ENCODE data around the gene VPS51.

VPS51 gene

DNA sequence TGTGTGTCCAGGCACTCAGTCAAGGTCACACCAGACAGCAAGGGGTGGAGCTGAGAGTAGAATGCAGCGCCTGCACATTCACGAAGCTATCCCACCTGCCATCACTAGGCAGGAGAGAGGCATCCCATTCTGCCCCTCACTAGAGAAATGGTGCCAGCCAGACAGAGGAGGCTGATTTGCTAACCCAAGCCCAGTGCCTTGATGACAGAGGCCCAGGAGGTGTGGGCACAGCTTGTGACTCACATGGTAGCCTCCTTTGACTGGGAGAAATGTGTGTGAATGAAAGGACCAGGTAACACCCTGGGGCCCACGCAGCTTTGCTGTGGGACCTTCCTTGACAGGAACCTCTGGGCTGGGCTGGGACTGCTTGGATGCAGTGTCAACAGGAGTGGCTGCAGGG is 32.5 kb upstream of the VPS51 start:
- DNase-seq (ENCODE audit: low read depth): no peak
- TF ChIP-seq CTCF (conservative IDR thresholded peaks at IDR 0.05; ENCODE audit: control insufficient read depth, insufficient read depth, low read depth, low read length): no peak
- H3K4me3 ChIP-seq (ENCODE audit: control insufficient read depth, low read depth, low read length): no peak overlapping the region

GRCh38 chr11:65064847-65065240 is 31.2 kb upstream of the VPS51 start:
- DNase-seq (ENCODE audit: low read depth): no peak
- H3K4me3 ChIP-seq (ENCODE audit: control insufficient read depth, low read depth, low read length): no peak overlapping the region
- no peak for TF ChIP-seq CTCF (conservative IDR thresholded peaks at IDR 0.05; ENCODE audit: control insufficient read depth, insufficient read depth, low read depth, low read length)

- no peak overlapping the region for H3K4me3 ChIP-seq (ENCODE audit: control insufficient read depth, low read depth, low read length)
- TF ChIP-seq CTCF (conservative IDR thresholded peaks at IDR 0.05; ENCODE audit: control insufficient read depth, insufficient read depth, low read depth, low read length): no peak
- no peak for DNase-seq (ENCODE audit: low read depth)
These were observed 30.2 kb upstream of the VPS51 start for GRCh38 chr11:65065851-65066250.

GRCh38 chr11:65066315-65066714 is 29.7 kb upstream of the VPS51 start:
- TF ChIP-seq CTCF (conservative IDR thresholded peaks at IDR 0.05; ENCODE audit: control insufficient read depth, insufficient read depth, low read depth, low read length): no peak
- no peak overlapping the region for H3K4me3 ChIP-seq (ENCODE audit: control insufficient read depth, low read depth, low read length)
- no peak for DNase-seq (ENCODE audit: low read depth)

DNA sequence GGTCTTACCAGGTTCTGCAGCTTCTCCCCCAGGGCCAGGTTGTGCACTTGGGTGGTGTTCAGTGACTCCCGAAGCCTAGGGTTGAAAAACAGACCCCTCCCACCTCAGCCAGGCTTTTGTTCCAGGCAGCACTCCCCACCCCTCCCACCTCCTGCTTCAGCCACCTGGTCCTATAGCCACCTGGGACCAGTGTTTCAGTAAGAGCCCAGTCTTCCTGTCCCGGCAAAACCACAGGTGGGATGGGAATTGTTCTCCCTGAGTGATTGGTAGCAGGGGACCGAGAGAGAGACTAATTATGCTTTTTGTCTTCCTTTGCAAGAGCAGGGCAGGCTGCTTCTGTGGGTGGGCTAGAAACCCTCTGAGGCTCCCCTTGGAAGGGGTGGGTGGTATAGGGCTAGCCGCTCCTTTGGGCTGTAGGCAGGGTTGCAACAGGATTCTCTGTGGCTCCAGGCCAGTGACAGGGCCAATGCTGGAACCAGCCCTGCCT is 29.2 kb upstream of the VPS51 start:
- TF ChIP-seq CTCF (conservative IDR thresholded peaks at IDR 0.05; ENCODE audit: control insufficient read depth, insufficient read depth, low read depth, low read length): no peak
- H3K4me3 ChIP-seq (ENCODE audit: control insufficient read depth, low read depth, low read length): no peak overlapping the region
- no peak for DNase-seq (ENCODE audit: low read depth)

DNA sequence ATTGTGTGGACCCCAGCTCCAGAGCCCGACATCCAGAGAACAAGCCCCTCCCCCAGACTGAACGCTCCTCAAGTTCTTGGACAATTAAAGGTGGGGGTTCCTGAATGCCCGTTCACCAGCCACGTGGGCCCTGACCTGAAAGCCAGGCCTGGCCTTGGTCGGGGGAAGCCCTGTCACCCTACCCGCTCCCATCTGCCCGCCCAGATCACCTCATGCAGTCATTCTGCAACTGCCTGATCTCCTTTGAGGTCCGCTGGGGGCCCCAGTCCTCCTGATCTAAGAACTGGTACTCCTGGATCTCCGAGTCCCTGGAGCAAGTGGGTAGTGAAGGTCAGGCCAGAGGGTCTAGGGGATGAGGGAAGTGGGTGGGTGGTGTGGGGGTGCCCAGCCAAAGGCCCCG is 28.6 kb upstream of the VPS51 start:
- no peak for TF ChIP-seq CTCF (conservative IDR thresholded peaks at IDR 0.05; ENCODE audit: control insufficient read depth, insufficient read depth, low read depth, low read length)
- H3K4me3 ChIP-seq (ENCODE audit: control insufficient read depth, low read depth, low read length): no peak overlapping the region
- DNase-seq (ENCODE audit: low read depth): no peak

DNA sequence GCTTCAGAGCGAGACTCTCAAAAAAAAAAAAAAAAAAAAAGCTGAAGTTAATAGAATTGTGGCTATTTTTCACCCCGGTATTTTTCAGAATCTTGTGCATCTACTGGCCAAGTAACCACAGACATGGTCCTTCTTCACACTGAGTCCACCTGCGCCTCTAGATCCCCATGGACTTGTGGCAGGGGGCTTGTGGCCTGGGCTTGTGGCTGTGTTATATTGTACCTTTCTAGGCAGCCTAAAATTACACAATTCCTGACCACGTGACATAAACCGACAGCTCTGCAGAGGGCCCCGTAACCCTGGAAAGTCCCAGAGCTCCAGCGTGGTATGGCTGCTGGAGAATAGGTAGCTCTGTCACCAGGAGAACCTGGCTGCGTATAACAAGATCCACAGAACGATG is 26.8 kb upstream of the VPS51 start:
- no peak for TF ChIP-seq CTCF (conservative IDR thresholded peaks at IDR 0.05; ENCODE audit: control insufficient read depth, insufficient read depth, low read depth, low read length)
- no peak for DNase-seq (ENCODE audit: low read depth)

More for the DNA sequence above, 26.8 kb upstream of the VPS51 start:
- no peak overlapping the region for H3K4me3 ChIP-seq (ENCODE audit: control insufficient read depth, low read depth, low read length)
